GM21367 (cell line): ENCODE data around the gene FUOM.

Experiments
- ATAC-seq: cut with Tn5 transposase; IDR thresholded peaks from one replicate; pipeline ENCODE4 v1.9.1; 2021; ENCODE audit not compliant: unreplicated experiment

FUOM gene

GRCh38 chr10:133353202-133353959, 4.4 kb downstream of the FUOM start:
- no peak for ATAC-seq

DNA sequence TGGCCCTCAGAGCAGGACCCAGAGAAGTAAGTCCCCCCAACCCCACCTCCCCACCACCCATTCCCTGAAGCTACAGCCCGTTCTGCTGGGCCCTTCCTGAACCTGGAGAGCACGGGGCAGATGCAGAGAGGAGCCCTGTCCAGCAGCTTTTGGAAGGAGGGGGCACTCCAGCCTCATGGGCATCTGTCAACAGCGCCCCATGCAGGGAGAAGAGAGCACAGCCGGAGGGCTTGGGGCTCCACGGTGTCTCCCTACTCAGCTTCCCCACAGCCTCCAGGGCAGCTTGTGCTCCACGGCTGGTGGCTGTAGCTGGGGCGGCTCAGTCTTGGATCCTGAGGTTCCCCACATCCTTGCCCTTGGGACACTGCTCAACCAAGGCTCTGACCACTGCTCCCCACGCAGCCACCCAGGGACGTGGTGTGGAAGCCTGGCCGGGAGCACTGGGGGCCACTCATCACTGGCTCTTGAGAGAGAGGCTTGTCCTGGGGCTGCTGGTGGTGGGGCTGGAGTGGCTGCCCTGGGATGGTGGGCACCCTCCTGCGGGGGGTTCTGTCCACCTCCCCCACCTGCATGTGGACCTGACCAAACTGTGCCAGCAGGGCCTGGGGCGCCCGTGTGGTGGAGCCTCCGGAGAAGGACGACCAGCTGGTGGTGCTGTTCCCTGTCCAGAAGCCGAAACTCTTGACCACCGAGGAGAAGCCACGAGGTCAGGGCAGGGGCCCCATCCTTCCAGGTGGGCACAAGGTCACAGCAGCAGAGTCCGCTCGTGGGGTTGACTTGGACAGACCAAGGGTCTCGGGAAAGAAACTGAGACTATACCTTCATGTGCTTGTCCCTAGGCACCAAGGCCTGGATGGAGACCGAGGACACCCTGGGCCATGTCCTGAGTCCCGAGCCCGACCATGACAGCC, 6.2 kb downstream of the FUOM start:
- no peak for ATAC-seq

DNA sequence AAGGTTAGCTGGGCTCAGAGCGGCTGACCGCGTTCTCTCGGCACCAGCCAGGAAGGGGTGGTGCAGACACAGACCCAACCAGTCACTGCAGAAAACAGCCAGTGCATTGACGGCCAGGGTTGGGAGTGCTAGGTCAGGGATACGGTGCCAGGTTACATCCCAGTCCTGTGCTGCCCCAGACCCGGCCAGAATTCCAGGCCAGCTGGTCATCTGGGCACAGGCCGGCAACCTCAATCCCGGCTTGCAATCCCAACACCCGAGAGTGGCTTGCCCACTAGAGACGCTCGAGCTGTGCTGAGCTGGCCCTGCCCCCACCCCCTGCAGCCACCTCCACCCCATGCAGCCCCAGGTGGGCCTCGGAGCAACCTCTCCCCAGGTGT, 6.9 kb downstream of the FUOM start:
- no peak for ATAC-seq

DNA sequence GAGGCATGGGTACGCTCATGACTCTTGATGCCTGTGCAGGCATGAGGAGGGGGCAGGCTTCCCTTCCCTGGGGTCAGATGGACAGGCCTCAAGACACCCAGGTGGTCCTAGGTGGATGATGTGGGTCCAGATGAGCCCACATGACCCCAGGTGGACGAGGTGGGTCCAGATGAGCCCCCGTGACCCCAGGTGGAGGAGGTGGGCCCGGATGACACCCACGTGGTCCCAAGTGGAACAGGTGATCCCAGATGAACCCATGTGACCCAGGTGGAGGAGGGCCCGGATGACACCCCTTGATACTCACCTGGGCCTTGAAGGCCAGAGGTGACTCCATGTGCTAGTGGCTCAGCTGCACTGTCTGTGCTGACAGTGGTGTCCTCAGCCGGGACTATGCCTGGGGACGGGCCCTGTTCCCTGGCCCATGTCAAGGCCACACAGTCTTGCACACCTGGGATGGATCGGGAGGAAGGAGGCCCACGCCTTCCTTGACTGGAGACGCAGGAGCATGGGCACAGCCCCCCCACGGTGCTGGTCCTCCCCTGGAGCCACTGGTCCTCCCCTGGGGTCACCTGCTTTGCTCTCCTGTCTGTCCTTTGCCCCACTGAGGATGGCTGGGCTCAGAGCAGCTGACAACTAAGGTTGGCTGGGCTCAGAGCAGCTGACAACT, 7.4 kb downstream of the FUOM start:
- ATAC-seq = no peak

DNA sequence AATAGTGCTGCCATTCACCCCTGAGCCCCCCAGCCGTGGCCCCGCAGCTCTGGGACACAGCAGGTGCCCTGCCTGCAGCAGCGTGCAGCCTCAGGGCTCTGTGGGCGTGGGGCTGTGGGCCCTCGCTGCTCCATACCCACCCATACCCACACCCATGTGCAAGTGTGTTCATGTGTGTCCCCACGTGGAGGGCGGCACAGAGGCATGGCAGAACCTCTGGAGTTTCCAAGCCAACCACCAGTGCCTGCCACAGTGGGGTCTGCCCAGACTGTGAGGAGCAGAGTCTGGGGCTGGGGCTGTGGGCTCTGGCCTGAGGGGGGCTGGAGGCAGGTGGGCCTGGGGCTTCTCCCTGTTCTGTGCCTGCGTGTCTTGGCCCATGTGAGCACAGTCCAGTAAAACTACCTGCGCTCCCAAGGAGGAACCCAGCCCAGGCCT, 8.2 kb downstream of the FUOM start:
- no peak for ATAC-seq

DNA sequence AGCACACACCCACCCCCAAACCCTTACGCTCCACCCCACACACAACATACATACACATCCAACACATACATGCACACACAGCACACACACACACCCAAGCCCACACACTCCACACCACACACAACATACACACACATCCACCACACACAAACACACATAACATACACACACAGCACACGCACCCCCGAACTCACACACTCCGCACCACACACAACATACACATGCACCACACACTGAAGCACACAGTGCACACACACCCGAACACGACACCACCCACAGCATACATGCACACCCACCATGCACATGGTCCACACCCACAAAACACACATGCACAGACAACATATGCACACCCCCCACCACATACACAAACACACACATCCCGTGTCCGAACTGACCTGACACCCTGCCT, 8.7 kb downstream of the FUOM start:
- ATAC-seq = no peak

- ATAC-seq = no peak
These were observed 9.9 kb downstream of the FUOM start for GRCh38 chr10:133347710-133348517.

DNA sequence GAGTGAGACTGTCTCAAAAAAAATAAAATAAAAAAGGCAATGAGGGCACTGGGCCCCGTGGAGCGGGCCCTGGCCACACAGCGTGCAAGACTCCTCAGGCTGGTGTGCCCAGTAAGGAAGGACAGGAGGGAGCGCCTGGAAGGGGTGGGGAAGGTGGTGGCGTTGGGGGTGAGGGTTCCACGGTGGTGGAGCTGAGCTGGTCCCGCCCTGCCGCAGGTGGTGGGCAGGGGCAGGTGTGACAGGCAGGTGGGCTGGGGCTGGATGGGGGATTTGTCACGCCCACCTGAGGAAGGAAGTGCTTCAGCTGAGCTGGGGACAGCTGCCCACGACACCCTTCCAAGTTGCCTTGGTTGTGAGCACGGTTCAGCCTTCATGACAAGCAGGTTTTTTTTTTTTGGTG, 11.4 kb downstream of the FUOM start:
- no peak for ATAC-seq

- no peak for ATAC-seq
These were observed 13.6 kb downstream of the FUOM start for GRCh38 chr10:133344236-133344635.

- no peak for ATAC-seq
These were observed 14.3 kb downstream of the FUOM start for GRCh38 chr10:133343558-133343957.

- ATAC-seq = no peak
These were observed 14.9 kb downstream of the FUOM start for GRCh38 chr10:133342942-133343341.

- ATAC-seq = no peak
These were observed 15.8 kb downstream of the FUOM start for GRCh38 chr10:133341983-133342382.

- ATAC-seq = no peak
These were observed 18.0 kb downstream of the FUOM start for GRCh38 chr10:133339708-133340380.

GRCh38 chr10:133338080-133339071, 19.4 kb downstream of the FUOM start:
- no peak for ATAC-seq

DNA sequence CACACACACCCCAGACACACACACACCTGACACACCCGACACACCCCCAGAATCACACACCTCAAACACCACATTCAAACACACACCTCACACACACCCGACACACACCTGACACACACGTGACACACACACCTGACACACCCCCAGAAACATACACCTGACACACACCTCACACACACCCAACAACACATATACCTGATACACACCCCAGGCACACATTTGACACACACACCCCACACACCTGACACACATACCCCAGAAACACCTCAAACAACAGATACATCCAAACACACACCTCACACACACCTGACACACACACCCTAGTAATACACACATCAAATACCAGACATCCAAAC, 20.5 kb downstream of the FUOM start:
- ATAC-seq = no peak

DNA sequence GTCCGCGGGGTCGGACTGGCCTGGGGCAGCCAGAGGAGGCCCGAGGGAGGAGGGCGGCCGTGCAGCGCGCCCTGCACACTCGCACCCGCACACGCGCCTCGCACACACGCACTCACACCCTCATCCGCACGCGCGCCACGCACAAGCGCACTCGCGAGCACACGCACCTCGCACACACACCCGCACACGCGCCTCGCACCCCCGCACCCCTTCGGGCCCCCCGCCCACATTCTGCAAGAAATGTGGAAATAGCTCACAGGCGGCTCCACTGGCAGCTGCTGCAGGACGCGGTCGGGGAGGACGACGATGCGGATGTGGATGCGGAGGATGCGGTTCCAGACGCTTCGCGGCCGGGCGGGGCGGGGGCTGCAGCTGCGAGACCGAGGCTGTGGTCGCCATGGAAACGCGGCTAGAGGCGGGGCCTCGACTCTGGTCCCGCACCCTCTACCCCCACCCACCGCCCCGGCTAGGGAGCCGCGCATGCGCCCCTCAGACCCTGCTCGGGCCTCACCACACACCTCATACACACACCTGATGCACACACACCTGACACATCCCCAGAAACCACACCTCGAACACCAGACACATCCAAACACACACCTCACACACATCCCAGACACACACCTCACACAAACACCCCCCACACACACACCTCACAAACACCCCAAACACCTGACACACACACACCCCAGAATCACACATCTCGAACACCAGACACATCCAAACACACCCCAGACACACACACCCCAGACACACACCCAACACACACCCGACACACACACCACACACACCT, 21.0 kb downstream of the FUOM start, which contains the start of gene CALY:
Gene CALY (minus strand): TSS at position 320 of the 793 bp plus-strand sequence. CDS start 7,907 bp downstream, outside the sequence.
- no peak for ATAC-seq

DNA sequence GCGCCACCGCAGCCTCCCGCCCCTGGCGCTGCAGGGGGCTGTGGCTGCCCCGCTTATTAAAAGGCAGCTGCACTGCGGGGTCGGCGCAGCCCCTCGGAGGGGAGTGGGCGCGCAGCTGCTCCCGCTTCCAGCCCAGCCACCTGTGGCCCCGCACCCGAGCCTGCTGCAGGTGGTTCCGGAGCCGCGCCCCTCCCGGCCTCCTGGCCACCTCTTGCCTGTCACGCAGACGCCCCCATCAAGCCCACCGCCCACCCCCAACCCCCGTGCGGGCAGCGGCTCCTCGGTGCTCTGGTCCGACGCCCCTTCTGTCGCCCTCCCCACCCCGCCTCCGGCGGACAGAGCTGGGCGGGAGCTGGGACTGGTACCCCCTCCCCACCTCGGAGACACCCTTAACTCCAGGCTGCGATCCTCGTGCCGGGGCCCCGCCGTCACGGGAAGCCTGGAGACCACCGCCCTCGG, 21.7 kb downstream of the FUOM start:
- no peak for ATAC-seq
